ENCODE data around the gene SPECC1.
A peak's percentile ranks its signal among the peaks of the same experiment; 100 is the strongest.

The SPECC1 gene

GRCh38 chr17:20310481-20310880 is 301.3 kb downstream of the SPECC1 start:
- Histone ChIP-seq H3K79me2 (ENCODE audit: control insufficient read depth, insufficient read depth, low read length, poor library complexity) (no peaks in the 10 kb centered on the region), H3K27ac (ENCODE audit: low read depth, low read length) (no peak overlapping the region), H3K9ac (ENCODE audit: low read length) (no peak overlapping the region), H3K79me1 (ENCODE audit: low read length) (no peaks in the 10 kb centered on the region), H3K27me3 (ENCODE audit: insufficient read depth, low read length) (no peaks in the 10 kb centered on the region), H3K4me2 (ENCODE audit: low read length) (no peak overlapping the region), H3K14ac (ENCODE audit: low read length) (no peak overlapping the region), H3K9me3 (ENCODE audit: insufficient read depth, low read depth, low read length) (peaks cover 6% of the 10 kb centered on the region), H3K18ac (ENCODE audit: low read length) (no peak overlapping the region), H2BK5ac (ENCODE audit: low read depth, low read length, poor library complexity) (no peak overlapping the region), H2BK120ac (ENCODE audit: insufficient read depth, low read length, poor library complexity) (no peak overlapping the region), H3K23ac (ENCODE audit: low read length) (no peak overlapping the region), H2AK5ac (ENCODE audit: low read length) (no peak overlapping the region), H3K4me3 (ENCODE audit: low read depth, low read length) (no peak overlapping the region), H3K4me1 (ENCODE audit: control insufficient read depth in 1 of 2, insufficient read depth in 2 of 2, low read length in 2 of 2) (no peaks in the 10 kb centered on the region), H2AFZ (ENCODE audit: insufficient read depth, low read length, poor library complexity) (no peak overlapping the region), H3K36me3 (ENCODE audit: control insufficient read depth in 1 of 2, insufficient read depth in 2 of 2, low read length in 2 of 2) (peaks cover 28 to 42% of the 10 kb centered on the region in 2 experiments), H4K8ac (ENCODE audit: low read depth, low read length) (no peak overlapping the region), H2BK12ac (ENCODE audit: low read length) (no peak overlapping the region), H4K12ac (ENCODE audit: low read depth, low read length) (no peak overlapping the region), H3K4ac (ENCODE audit: low read depth, low read length) (no peak overlapping the region), H4K91ac (ENCODE audit: low read depth, low read length) (no peak overlapping the region)
- no CpG with 5 or more reads among the region's 5 CpGs for WGBS (ENCODE audit: extremely low coverage, insufficient coverage, insufficient read length)
- no peak for DNase-seq

DNA sequence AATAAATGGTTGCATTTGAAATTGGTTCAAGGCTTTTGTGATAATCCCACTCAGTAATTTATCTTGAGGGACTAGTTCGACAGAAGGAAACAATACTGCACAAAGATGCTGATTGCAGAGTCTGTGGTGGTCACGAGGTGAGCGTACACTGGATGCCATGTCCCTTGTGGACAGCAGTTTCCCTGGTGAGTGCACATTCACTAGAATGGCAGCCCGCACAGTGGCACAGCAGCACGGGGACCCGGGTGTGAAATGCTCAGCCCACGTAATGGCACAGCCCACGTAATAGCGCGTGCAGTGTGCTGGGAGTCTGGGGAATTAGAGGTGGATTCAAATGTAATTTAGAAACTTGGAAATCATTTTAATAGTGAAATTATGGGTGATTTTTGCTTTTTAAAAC is 304.1 kb downstream of the SPECC1 start:
- Histone ChIP-seq H3K27me3 (ENCODE audit: insufficient read depth, low read length) (no peaks in the 10 kb centered on the region), H2AK5ac (ENCODE audit: low read length) (no peak overlapping the region), H3K4ac (ENCODE audit: low read depth, low read length) (no peak overlapping the region), H3K9ac (ENCODE audit: low read length) (no peak overlapping the region), H2AFZ (ENCODE audit: insufficient read depth, low read length, poor library complexity) (no peak overlapping the region), H3K14ac (ENCODE audit: low read length) (no peak overlapping the region), H3K23ac (ENCODE audit: low read length) (no peak overlapping the region), H3K18ac (ENCODE audit: low read length) (no peak overlapping the region), H3K4me1 (ENCODE audit: control insufficient read depth in 1 of 2, insufficient read depth in 2 of 2, low read length in 2 of 2) (no peaks in the 10 kb centered on the region), H4K12ac (ENCODE audit: low read depth, low read length) (no peak overlapping the region), H3K36me3 (ENCODE audit: control insufficient read depth in 1 of 2, insufficient read depth in 2 of 2, low read length in 2 of 2) (peaks cover 30 to 43% of the 10 kb centered on the region in 2 experiments), H3K79me1 (ENCODE audit: low read length) (no peaks in the 10 kb centered on the region), H3K27ac (ENCODE audit: low read depth, low read length) (no peak overlapping the region), H2BK120ac (ENCODE audit: insufficient read depth, low read length, poor library complexity) (no peak overlapping the region), H2BK5ac (ENCODE audit: low read depth, low read length, poor library complexity) (no peak overlapping the region), H4K8ac (ENCODE audit: low read depth, low read length) (no peak overlapping the region), H3K9me3 (ENCODE audit: insufficient read depth, low read depth, low read length) (peaks cover 3% of the 10 kb centered on the region), H3K79me2 (ENCODE audit: control insufficient read depth, insufficient read depth, low read length, poor library complexity) (no peaks in the 10 kb centered on the region), H3K4me2 (ENCODE audit: low read length) (no peak overlapping the region), H2BK12ac (ENCODE audit: low read length) (no peak overlapping the region), H4K91ac (ENCODE audit: low read depth, low read length) (no peak overlapping the region), H3K4me3 (ENCODE audit: low read depth, low read length) (no peak overlapping the region)
- WGBS (ENCODE audit: extremely low coverage, insufficient coverage, insufficient read length): no CpG with 5 or more reads among the region's 10 CpGs
- no peak for DNase-seq

DNA sequence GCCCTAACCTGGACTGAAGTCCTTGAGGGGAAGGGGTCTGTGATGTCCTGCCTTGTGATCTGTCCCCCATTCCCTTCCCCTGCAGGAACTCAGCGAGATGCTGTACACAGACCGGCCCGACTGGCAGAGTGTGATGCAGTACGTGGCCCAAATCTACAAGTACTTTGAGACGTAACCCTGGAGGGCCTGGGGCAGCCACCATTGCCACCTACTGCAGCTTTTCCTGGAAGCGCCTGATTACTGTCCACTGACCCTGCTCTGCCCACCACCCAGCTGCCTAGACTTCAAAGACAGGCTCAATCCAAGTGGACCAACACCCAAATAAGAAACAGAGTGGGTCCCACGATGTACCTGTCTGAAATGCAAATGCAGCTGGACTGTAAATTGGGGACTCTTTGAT is 304.7 kb downstream of the SPECC1 start:
- Histone ChIP-seq H3K79me1 (ENCODE audit: low read length) (no peaks in the 10 kb centered on the region), H2BK5ac (ENCODE audit: low read depth, low read length, poor library complexity) (no peak overlapping the region), H2BK120ac (ENCODE audit: insufficient read depth, low read length, poor library complexity) (no peak overlapping the region), H3K4me3 (ENCODE audit: low read depth, low read length) (no peak overlapping the region), H3K9me3 (ENCODE audit: insufficient read depth, low read depth, low read length) (peaks cover 3% of the 10 kb centered on the region), H2AFZ (ENCODE audit: insufficient read depth, low read length, poor library complexity) (no peak overlapping the region), H4K12ac (ENCODE audit: low read depth, low read length) (no peak overlapping the region), H3K14ac (ENCODE audit: low read length) (no peak overlapping the region), H3K4me2 (ENCODE audit: low read length) (no peak overlapping the region), H3K9ac (ENCODE audit: low read length) (no peak overlapping the region), H2BK12ac (ENCODE audit: low read length) (no peak overlapping the region), H3K18ac (ENCODE audit: low read length) (no peak overlapping the region), H3K4ac (ENCODE audit: low read depth, low read length) (no peak overlapping the region), H3K27ac (ENCODE audit: low read depth, low read length) (no peak overlapping the region), H3K23ac (ENCODE audit: low read length) (no peak overlapping the region), H4K91ac (ENCODE audit: low read depth, low read length) (no peak overlapping the region), H2AK5ac (ENCODE audit: low read length) (no peak overlapping the region), H3K36me3 (ENCODE audit: control insufficient read depth in 1 of 2, insufficient read depth in 2 of 2, low read length in 2 of 2) (peaks cover 32 to 44% of the 10 kb centered on the region in 2 experiments), H3K79me2 (ENCODE audit: control insufficient read depth, insufficient read depth, low read length, poor library complexity) (no peaks in the 10 kb centered on the region), H3K4me1 (ENCODE audit: control insufficient read depth in 1 of 2, insufficient read depth in 2 of 2, low read length in 2 of 2) (no peaks in the 10 kb centered on the region), H4K8ac (ENCODE audit: low read depth, low read length) (no peak overlapping the region), H3K27me3 (ENCODE audit: insufficient read depth, low read length) (no peaks in the 10 kb centered on the region)
- no CpG with 5 or more reads among the region's 7 CpGs for WGBS (ENCODE audit: extremely low coverage, insufficient coverage, insufficient read length)
- no peak for DNase-seq

DNA sequence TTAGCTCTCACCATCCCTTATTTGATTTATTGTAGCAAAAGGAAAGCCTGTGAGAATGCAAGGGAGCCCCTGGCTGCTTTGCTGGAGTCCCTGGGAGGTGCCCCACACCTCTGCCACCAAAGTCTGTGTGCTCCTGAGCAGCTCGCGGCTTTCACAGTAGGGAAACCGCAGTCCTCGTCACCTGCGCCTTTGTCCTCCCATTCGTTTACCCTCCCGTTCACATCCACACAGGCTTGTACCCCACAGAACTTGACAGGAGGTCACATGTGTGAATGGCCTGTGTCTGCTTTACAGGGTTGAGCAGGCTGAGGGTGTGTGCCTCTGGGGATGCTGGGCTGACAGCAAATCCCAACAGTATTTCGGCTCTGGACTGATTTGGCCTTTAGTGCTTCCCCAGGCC is 305.7 kb downstream of the SPECC1 start:
- Histone ChIP-seq H3K4me3 (ENCODE audit: low read depth, low read length) (no peak overlapping the region), H3K9ac (ENCODE audit: low read length) (no peak overlapping the region), H3K14ac (ENCODE audit: low read length) (no peak overlapping the region), H4K12ac (ENCODE audit: low read depth, low read length) (peak overlapping the region; percentile 4), H3K4me1 (ENCODE audit: control insufficient read depth in 1 of 2, insufficient read depth in 2 of 2, low read length in 2 of 2) (no peaks in the 10 kb centered on the region), H2AFZ (ENCODE audit: insufficient read depth, low read length, poor library complexity) (no peak overlapping the region), H3K18ac (ENCODE audit: low read length) (no peak overlapping the region), H3K23ac (ENCODE audit: low read length) (no peak overlapping the region), H4K91ac (ENCODE audit: low read depth, low read length) (no peak overlapping the region), H3K27ac (ENCODE audit: low read depth, low read length) (no peak overlapping the region), H3K79me2 (ENCODE audit: control insufficient read depth, insufficient read depth, low read length, poor library complexity) (no peaks in the 10 kb centered on the region), H2BK120ac (ENCODE audit: insufficient read depth, low read length, poor library complexity) (no peak overlapping the region), H3K9me3 (ENCODE audit: insufficient read depth, low read depth, low read length) (peaks cover 3% of the 10 kb centered on the region), H2AK5ac (ENCODE audit: low read length) (no peak overlapping the region), H4K8ac (ENCODE audit: low read depth, low read length) (no peak overlapping the region), H2BK12ac (ENCODE audit: low read length) (no peak overlapping the region), H3K27me3 (ENCODE audit: insufficient read depth, low read length) (no peaks in the 10 kb centered on the region), H2BK5ac (ENCODE audit: low read depth, low read length, poor library complexity) (no peak overlapping the region), H3K4me2 (ENCODE audit: low read length) (no peak overlapping the region), H3K79me1 (ENCODE audit: low read length) (no peaks in the 10 kb centered on the region), H3K36me3 (ENCODE audit: control insufficient read depth in 1 of 2, insufficient read depth in 2 of 2, low read length in 2 of 2) (peaks cover 32 to 41% of the 10 kb centered on the region in 2 experiments), H3K4ac (ENCODE audit: low read depth, low read length) (no peak overlapping the region)
- no peak for DNase-seq
- no CpG with 5 or more reads among the region's 8 CpGs for WGBS (ENCODE audit: extremely low coverage, insufficient coverage, insufficient read length)

Measured in trophoblast cell (in vitro differentiated cells and primary cell).